CD4-positive, alpha-beta T cell treated with Interleukin-2 at 100 ng/mL for 4 hours (primary cell): ENCODE data around the gene EPC2.
"Not testable (repeated sequence)": the region's sequence is repeated elsewhere in the genome, so short reads cannot be mapped to it uniquely, and the experiment has no call there.

Source experiments
- DNase-seq: peaks from one replicate; pipeline ENCODE4 v3.0.0-alpha.2; 2020; ENCODE audit warnings: low spot score

The EPC2 gene

GRCh38 chr2:148721991-148722777, 77.6 kb downstream of the EPC2 start:
- DNase-seq = no peak

- no peak for DNase-seq
Measured at GRCh38 chr2:148725564-148725963, 81.0 kb downstream of the EPC2 start.

GRCh38 chr2:148726228-148726627, 81.7 kb downstream of the EPC2 start:
- DNase-seq = no peak

GRCh38 chr2:148730085-148730484, 85.5 kb downstream of the EPC2 start:
- no peak for DNase-seq

DNA sequence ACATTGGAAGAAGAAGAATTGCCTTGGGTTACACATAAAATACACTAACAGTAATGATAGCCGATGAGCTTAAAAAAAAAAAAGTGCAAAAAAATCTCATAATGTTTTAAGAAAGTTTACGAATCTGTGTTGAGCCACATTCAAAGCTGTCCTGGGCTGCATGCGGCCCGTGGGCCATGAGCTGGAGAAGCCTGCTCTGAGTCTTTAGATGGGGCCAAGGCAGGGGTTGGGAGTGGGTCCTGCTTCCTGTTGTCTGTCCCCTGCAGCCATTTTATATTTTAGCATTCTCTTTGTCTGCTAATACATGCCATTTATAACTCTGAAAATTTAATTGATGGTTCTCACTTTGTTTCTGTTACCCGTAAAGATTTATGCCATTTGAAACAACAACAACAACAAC, 93.2 kb downstream of the EPC2 start:
- DNase-seq = no peak

DNA sequence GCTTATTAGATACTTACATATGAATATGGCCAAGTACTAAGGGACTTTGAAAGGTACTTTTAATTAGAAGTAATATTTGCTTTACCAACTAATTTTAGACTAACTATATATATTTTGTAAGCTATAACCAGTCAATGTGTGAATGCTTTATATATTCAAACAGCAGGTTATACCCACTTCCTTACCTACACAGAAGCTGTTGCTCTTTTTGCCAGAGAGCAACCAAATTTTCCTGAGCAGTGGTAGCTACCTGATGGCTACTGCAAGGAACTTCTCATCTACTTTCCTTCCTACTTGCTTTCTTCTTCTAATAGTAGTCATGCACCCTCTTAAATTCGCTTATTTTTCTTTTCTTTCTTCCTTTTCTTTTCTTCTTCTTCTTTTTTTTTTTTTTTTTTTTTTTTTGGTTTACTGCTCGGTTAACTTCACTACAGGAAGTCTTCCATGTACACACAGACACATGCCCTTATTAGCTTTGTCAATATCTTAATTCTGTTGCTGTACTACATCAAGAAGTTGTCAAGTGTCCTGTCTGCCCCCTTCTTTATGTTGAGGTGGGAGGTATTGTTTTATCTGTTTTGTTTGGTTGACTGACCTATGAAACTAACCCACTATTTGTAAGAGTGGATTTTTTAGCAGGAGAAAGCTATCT, 95.0 kb downstream of the EPC2 start:
- no peak for DNase-seq

- DNase-seq = no peak
Measured at GRCh38 chr2:148742373-148742772, 97.8 kb downstream of the EPC2 start.

DNA sequence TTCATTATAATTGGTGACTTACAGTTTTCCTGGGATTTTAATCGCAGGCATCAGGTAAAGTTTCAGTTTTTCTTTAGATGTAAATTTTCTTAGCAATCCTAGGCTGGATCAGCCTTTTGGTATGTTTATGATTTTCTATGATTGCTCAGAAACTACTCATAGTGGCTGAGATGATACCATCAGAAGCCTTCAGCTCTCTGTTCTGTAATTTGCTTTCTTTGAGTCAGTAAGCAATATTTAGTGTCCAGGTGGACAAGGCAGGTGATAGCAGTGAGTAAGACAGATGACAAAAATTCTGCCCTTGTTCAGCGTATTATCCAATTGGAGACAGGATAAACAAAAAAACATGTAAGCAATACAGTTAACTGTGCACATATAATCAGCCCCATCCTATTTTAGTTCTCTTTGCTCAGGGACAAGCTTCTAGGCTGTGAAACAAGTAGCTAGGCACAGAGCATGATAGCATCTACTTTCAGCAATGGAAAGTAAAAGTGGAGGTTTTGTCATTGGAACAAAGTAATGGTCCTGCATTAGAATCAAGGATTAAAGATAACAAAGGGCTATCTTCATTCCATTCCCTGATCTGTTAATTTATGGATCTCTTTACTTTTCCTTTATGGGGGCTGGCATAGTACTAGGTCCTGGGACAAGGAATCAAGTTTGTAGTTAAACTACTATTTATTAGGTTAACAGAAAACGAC, 100.8 kb downstream of the EPC2 start:
- DNase-seq = no peak

- no peak for DNase-seq
Measured at GRCh38 chr2:148746973-148747372, 102.4 kb downstream of the EPC2 start.

DNA sequence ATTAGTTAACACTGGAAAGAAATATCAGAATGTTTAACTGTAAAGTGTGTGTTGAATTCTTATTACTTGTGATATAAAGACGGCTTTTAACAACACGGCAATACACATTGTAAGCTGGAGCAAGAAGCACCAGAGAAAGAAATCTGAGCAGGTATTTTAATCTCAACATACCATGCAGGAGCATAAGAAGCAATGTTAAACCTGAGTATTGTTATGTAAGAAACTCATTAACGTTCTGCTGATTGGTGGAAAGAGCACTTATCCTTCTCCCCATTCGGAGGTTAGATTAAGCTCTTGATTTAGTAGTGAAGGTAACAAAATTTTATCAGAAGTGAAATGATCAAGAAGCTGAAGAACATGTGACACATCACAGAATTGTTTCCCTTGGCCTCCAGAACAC, 107.4 kb downstream of the EPC2 start:
- no peak for DNase-seq

GRCh38 chr2:148752977-148753376, 108.4 kb downstream of the EPC2 start:
- no peak for DNase-seq

DNA sequence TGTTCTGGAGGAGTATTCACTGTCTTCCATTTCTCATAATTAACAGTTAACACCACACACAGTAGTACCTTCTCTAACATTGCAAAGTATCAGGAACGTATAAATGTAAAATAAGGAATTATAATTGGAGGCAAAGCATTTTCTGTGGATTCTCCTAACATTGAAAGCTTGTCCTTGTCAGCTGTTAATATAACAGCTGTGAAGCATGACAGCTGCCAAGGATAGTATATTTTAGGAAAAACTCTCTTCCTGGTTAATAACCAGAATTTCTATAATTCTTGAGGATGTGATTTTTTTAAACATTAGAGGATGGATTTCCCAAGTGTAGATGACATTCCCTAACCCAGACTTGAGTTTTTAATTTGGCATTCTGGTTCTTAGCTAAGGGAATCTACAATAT, 110.3 kb downstream of the EPC2 start:
- no peak for DNase-seq

GRCh38 chr2:148756292-148756975, 111.9 kb downstream of the EPC2 start:
- DNase-seq = no peak

DNA sequence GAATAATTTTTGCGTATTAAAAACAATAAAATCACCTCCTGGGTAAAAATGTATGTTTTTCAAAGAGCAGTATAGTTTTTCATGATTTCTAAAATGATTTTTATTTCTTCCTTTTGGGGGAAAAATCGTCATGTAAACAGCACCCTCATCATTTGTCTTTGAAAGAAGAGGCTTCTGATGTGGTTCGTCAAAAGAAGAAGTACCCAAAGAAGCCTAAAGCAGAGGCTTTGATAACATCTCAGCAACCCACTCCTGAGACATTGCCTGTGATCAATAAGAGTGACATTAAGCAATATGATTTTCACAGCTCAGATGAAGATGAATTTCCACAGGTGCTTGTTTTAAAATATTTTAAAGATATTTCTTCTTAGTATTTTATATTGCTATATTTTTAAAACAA, 120.3 kb downstream of the EPC2 start:
- DNase-seq = peak; percentile 17

DNA sequence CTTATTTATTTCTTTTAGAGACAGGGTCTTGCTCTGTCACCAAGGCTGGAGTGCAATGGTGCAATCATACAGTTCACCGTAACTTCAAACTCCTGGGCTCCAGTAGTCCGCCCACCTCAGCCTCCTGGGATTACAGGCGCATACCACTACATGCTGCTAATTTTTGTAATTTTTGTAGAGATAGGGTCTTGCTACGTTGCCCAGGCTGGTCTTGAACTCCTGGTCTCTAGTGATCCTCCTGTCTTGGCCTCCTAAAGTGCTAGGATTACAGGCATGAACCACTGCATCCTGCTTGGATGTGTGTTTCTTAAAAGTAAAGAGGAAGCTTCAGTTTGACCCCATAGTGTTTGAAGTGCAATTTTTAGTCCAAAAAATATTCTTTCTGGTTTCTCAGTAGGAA, 125.5 kb downstream of the EPC2 start:
- DNase-seq = no peak

GRCh38 chr2:148781544-148781943, 137.0 kb downstream of the EPC2 start:
- DNase-seq = no peak

DNA sequence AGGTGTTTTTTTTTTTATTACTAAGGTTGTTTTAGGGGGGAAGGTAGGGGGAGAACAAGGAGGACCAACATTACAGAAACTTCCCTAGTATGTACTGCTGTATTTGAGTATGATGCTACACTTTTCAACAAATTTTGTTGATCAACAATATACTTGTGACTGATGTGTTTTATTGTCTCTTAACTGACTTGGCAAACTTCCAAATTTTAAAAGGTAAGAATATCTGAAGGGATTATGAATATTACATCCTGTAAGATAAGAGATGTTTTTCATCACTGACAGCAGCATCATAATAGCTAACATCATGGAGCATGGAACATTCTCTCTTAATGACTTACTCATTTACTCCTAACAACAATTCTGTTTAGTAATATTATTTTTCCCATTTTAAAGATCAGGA, 144.5 kb downstream of the EPC2 start:
- no peak for DNase-seq

DNA sequence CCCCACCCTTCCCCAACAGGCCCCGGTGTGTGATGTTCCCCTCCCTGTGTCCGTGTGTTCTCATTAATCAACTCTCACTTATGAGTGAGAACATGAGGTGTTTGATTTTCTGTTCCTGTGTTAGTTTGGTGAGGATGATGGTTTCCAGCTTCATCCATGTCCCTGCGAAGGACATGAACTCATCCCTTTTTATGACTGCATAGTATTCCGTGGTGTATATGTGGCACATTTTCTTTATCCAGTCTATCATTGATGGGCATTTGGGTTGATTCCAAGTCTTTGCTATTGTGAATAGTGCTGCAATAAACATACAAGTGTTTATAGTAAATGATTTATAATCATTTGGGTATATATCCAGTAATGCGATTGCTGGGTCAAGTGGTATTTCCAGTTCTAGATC, 145.6 kb downstream of the EPC2 start:
- DNase-seq = not testable (repeated sequence)

- no peak for DNase-seq
Measured at GRCh38 chr2:148794558-148794957, 150.0 kb downstream of the EPC2 start.

DNA sequence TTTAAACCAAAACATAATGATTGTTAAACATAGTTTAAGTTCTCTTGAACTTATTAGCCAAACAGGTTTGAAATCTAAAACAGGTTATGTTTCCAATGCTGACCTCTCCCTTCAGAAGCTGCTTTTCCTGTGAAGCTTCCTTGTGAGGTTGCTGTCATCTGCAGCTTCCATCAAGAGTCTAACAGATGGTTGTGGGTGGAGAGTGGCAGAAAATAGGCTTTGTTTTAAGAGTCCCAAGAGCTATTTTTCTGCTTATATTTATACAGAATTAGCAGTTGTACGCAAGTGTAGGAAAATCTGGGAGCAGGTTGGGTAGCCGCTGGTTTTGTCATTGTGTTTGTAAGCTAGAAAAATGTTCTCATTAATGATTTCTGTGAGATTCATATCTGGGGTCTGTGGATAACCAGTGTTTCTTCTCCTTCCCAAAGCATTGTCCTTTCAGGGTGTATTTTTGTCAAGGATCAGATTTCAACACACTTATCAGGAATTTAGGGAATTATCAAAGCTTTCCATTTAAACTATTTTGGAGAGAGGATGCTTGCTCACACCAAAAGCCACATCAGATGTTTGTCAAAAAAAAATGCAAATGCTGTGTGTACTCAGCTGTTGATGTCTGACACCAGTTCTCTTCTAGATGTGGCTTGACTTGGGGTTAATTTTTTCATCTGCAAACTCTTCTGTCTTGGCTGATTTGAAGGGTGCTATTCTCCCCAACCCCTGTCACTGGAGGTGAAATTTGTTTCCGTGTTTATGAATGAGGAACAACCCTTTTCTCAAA, 152.4 kb downstream of the EPC2 start:
- DNase-seq = no peak

GRCh38 chr2:148802448-148803220, 158.1 kb downstream of the EPC2 start:
- no peak for DNase-seq
